Prostate gland (tissue), 2 donors: ENCODE measurements around the gene KRTAP12-4. TPM values are rescaled to one million over a fixed set of nuclear protein-coding genes. Genes with fewer than 3 reads are reported as not detected.

Experiments
- DNase-seq: peaks from one replicate; pipeline ENCODE4 v3.0.0-alpha.2; 2019; ENCODE audit warnings: low spot score
- H3K27ac ChIP-seq, 2 donors: fragments of 200-600 bp; sonication (generic); 2 replicates each; pipeline ENCODE4 v1.5.1; 2017 to 2019
- H3K27me3 ChIP-seq: fragments of 200-600 bp; sonication (generic); replicated peaks from 2 replicates; pipeline ENCODE4 v1.5.1; 2019; ENCODE audit not compliant: insufficient read depth
- H3K36me3 ChIP-seq, 2 donors: fragments of 200-600 bp; sonication (generic); 1 replicate in 1 of 2; 2 replicates in 1 of 2; pipeline versions ENCODE4 v1.5.1 to v1.8.1; 2017 to 2019
- H3K4me1 ChIP-seq: fragments of 200-600 bp; sonication (generic); replicated peaks from 2 replicates; pipeline ENCODE4 v1.5.1; 2019
- H3K4me3 ChIP-seq, 2 donors: fragments of 200-600 bp; sonication (generic); 2 replicates each; pipeline ENCODE4 v1.5.1; 2017 to 2019
- H3K9me3 ChIP-seq: fragments of 200-600 bp; sonication (generic); 2 replicates; pipeline ENCODE4 v1.5.1; 2017
- CTCF ChIP-seq, 4 experiments: fragments of 200-600 bp in 2 of 4; fragments of 450-650 bp in 2 of 4; sonication (generic) in 2 of 4; IDR thresholded peaks; 1 replicate in 3 of 4; 2 replicates in 1 of 4; pipeline ENCODE4 v1.5.1; 2016 to 2019; ENCODE audit warnings: antibody characterized with exemption in 4 of 4, mild to moderate bottlenecking in 2 of 4, moderate library complexity in 2 of 4
- POLR2A ChIP-seq: fragments of 450-650 bp; IDR thresholded peaks from one replicate; pipeline ENCODE4 v1.6.1; 2016; ENCODE audit warnings: antibody characterized with exemption, mild to moderate bottlenecking
- POLR2AphosphoS5 ChIP-seq: sonication (generic); formaldehyde crosslinking; IDR thresholded peaks from one replicate; pipeline ENCODE4 v1.6.1; 2017; ENCODE audit warnings: antibody characterized with exemption
- WGBS: methylation state at CpG from one replicate; pipeline ENCODE4 v1.1.5; 2018; 5-methylcytosine and 5-hydroxymethylcytosine counted together
- intact Hi-C: fragments of 100-400 bp; cut with DNase I; formaldehyde crosslinking; loops from one replicate; pipeline ENCODE4 v1.14.2; 2022
- total RNA-seq, 2 donors: library from RNA; depleted of rRNA; stranded (reverse); fragments of >200 nt; gene quantifications; one replicate each; pipeline ENCODE4 v1.1.0, GENCODE V29; 2016

KRTAP12-4 gene
- total RNA-seq, 2 donors from 2014 or later, result not detected

- Histone ChIP-seq H3K27me3 (peaks cover 5% of the 10 kb centered on the region), H3K4me3 (no peak overlapping the region), H3K4me1 (no peaks in the 10 kb centered on the region), H3K9me3 (no peaks in the 10 kb centered on the region), H3K27ac (no peak overlapping the region), H3K36me3 (no peaks in the 10 kb centered on the region)
- 81% methylated on average over 15 of the region's 15 CpGs for WGBS
- TF ChIP-seq CTCF (IDR thresholded peaks at IDR 0.05) (no peak), POLR2A (no peak), POLR2AphosphoS5 (no peak)
- no peak for DNase-seq
- intact Hi-C loops, result no loop called here
Measured at GRCh38 chr21:44682580-44683151, 28.2 kb upstream of the KRTAP12-4 start.

- no peak within 1 kb of the TSS for H3K4me3 ChIP-seq
- peaks cover 5% of the 10 kb centered on the region for H3K27me3 ChIP-seq
- no peaks in the 10 kb centered on the region for H3K9me3 ChIP-seq
- 66% methylated on average over 23 of the region's 23 CpGs for WGBS
- no peak within 1 kb of the TSS for H3K27ac ChIP-seq
- H3K4me1 ChIP-seq, result no peaks in the 10 kb centered on the region
- intact Hi-C loops, result no loop called here
- TF ChIP-seq POLR2AphosphoS5 (no peak), CTCF (IDR thresholded peaks at IDR 0.05) (no peak), POLR2A (no peak)
- H3K36me3 ChIP-seq, result no peaks in the 10 kb centered on the region
- DNase-seq, result no peak
Measured at GRCh38 chr21:44681861-44682579, 27.6 kb upstream of the KRTAP12-4 start, which contains the start of gene KRTAP12-1. Gene KRTAP12-1 (minus strand): TSS chr21:44682163. CDS start chr21:44682123, 40 bp downstream.

- 71% methylated on average over 11 of the region's 11 CpGs for WGBS
- peaks cover 2% of the 10 kb centered on the region for H3K27me3 ChIP-seq
- H3K4me1 ChIP-seq, result no peaks in the 10 kb centered on the region
- H3K27ac ChIP-seq, result no peak overlapping the region
- intact Hi-C loops, result no loop called here
- DNase-seq, result no peak
- no peak overlapping the region for H3K4me3 ChIP-seq
- H3K36me3 ChIP-seq, result no peaks in the 10 kb centered on the region
- H3K9me3 ChIP-seq, result no peaks in the 10 kb centered on the region
- TF ChIP-seq POLR2A (no peak), CTCF (IDR thresholded peaks at IDR 0.05) (no peak), POLR2AphosphoS5 (no peak)
Measured at GRCh38 chr21:44681152-44681551, 26.7 kb upstream of the KRTAP12-4 start.

GRCh38 chr21:44677881-44678280 is 23.4 kb upstream of the KRTAP12-4 start:
- intact Hi-C loops, result no loop called here
- 88% methylated on average over 13 of the region's 13 CpGs for WGBS
- Histone ChIP-seq H3K27ac (no peak overlapping the region), H3K9me3 (no peaks in the 10 kb centered on the region), H3K4me3 (no peak overlapping the region), H3K27me3 (no peaks in the 10 kb centered on the region), H3K36me3 (no peaks in the 10 kb centered on the region), H3K4me1 (no peaks in the 10 kb centered on the region)
- no peak for DNase-seq
- TF ChIP-seq POLR2AphosphoS5 (no peak), POLR2A (no peak), CTCF (IDR thresholded peaks at IDR 0.05) (no peak)

- intact Hi-C loops, result no loop called here
Measured at GRCh38 chr21:44671911-44672310, 17.5 kb upstream of the KRTAP12-4 start.

More at GRCh38 chr21:44671911-44672310, 17.5 kb upstream of the KRTAP12-4 start:
- WGBS, result 100% methylated on average over 1 of the region's 1 CpG
- Histone ChIP-seq H3K27me3 (no peaks in the 10 kb centered on the region), H3K27ac (no peak overlapping the region), H3K9me3 (no peaks in the 10 kb centered on the region), H3K36me3 (no peaks in the 10 kb centered on the region), H3K4me3 (no peak overlapping the region), H3K4me1 (no peaks in the 10 kb centered on the region)
- no peak for DNase-seq
- TF ChIP-seq CTCF (IDR thresholded peaks at IDR 0.05) (no peak), POLR2AphosphoS5 (no peak), POLR2A (no peak)
